WI38 (cell line): ENCODE measurements around the gene SLC2A13.
"Not testable (repeated sequence)": the region's sequence is repeated elsewhere in the genome, so short reads cannot be mapped to it uniquely, and the experiment has no call there.

Experiments used
- H3K4me3 ChIP-seq: 2 replicates; pipeline ENCODE4 v1.5.1; 2011; ENCODE audit warnings: low read depth, mild to moderate bottlenecking, control low read depth, low read length
- TF ChIP-seq, protein P1 (sequence below): IDR thresholded peaks from 2 replicates; pipeline ENCODE4 v1.5.1; 2012; ENCODE audit warnings: low read depth, mild to moderate bottlenecking, control low read depth, low read length

The SLC2A13 gene

GRCh38 chr12:39919790-39920189, 186.1 kb downstream of the SLC2A13 start:
- H3K4me3 ChIP-seq = no peak overlapping the region
- TF ChIP-seq, protein P1, sequence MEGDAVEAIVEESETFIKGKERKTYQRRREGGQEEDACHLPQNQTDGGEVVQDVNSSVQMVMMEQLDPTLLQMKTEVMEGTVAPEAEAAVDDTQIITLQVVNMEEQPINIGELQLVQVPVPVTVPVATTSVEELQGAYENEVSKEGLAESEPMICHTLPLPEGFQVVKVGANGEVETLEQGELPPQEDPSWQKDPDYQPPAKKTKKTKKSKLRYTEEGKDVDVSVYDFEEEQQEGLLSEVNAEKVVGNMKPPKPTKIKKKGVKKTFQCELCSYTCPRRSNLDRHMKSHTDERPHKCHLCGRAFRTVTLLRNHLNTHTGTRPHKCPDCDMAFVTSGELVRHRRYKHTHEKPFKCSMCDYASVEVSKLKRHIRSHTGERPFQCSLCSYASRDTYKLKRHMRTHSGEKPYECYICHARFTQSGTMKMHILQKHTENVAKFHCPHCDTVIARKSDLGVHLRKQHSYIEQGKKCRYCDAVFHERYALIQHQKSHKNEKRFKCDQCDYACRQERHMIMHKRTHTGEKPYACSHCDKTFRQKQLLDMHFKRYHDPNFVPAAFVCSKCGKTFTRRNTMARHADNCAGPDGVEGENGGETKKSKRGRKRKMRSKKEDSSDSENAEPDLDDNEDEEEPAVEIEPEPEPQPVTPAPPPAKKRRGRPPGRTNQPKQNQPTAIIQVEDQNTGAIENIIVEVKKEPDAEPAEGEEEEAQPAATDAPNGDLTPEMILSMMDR = no peak

GRCh38 chr12:39915249-39915648, 190.6 kb downstream of the SLC2A13 start:
- no peak overlapping the region for H3K4me3 ChIP-seq
- TF ChIP-seq, protein P1 = no peak

- TF ChIP-seq, protein P1 = no peak
- H3K4me3 ChIP-seq = no peak overlapping the region
These were observed 193.5 kb downstream of the SLC2A13 start for GRCh38 chr12:39912211-39912980.

- no peak overlapping the region for H3K4me3 ChIP-seq
- TF ChIP-seq, protein P1 = no peak
These were observed 199.6 kb downstream of the SLC2A13 start for GRCh38 chr12:39906237-39906636.

- no peak overlapping the region for H3K4me3 ChIP-seq
- TF ChIP-seq, protein P1 = no peak
These were observed 200.7 kb downstream of the SLC2A13 start for GRCh38 chr12:39905152-39905551.

GRCh38 chr12:39902821-39903220, 203.1 kb downstream of the SLC2A13 start:
- TF ChIP-seq, protein P1 = no peak
- H3K4me3 ChIP-seq = no peak overlapping the region

DNA sequence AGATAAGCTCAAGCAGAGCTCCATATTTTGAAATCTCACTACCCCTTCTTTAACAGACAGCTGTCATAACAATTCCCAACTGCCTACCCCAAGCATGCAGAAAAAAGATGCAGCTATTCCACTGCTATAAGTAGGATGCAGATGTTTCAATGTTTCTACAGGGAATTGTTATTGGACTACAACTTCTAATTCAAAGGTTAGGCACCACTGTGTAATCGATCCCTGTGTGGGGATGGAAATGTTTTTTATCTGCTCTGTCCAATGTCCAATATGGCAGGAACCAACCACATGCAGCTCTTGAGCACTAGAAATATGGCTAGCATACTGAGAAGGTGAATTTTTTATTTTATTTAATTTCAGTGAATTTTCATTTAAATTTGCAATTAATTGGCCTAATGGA, 208.6 kb downstream of the SLC2A13 start:
- TF ChIP-seq, protein P1 = no peak
- no peak overlapping the region for H3K4me3 ChIP-seq

GRCh38 chr12:39893388-39893787, 212.5 kb downstream of the SLC2A13 start:
- not testable (repeated sequence) for H3K4me3 ChIP-seq
